NCI-H82 treated with DMSO at 0.1 percent for 48 hours (cell line): ENCODE data around the gene INPP4B.

Experiments used
- DNase-seq: peaks from one replicate; lab custom pipeline; 2025; ENCODE audit not compliant: unreplicated experiment; lab: John Stamatoyannopoulos, UW

The INPP4B gene

GRCh38 chr4:142355421-142355930 is 490.6 kb downstream of the INPP4B start:
- no peak for DNase-seq

GRCh38 chr4:142354794-142355420 is 491.2 kb downstream of the INPP4B start:
- no peak for DNase-seq

- no peak for DNase-seq
Observed at GRCh38 chr4:142354041-142354440, 492.1 kb downstream of the INPP4B start.

GRCh38 chr4:142353149-142353738 is 492.9 kb downstream of the INPP4B start:
- DNase-seq, result peak; percentile 64

GRCh38 chr4:142352712-142353111 is 493.4 kb downstream of the INPP4B start:
- no peak for DNase-seq

- DNase-seq, result no peak
Observed at GRCh38 chr4:142351958-142352357, 494.1 kb downstream of the INPP4B start.

- no peak for DNase-seq
Observed at GRCh38 chr4:142350871-142351270, 495.2 kb downstream of the INPP4B start.

- no peak for DNase-seq
Observed at GRCh38 chr4:142348613-142349021, 497.5 kb downstream of the INPP4B start.

- no peak for DNase-seq
Observed at GRCh38 chr4:142347241-142347640, 498.9 kb downstream of the INPP4B start.

- DNase-seq, result no peak
Observed at GRCh38 chr4:142345924-142346323, 500.2 kb downstream of the INPP4B start.

GRCh38 chr4:142341268-142341667 is 504.8 kb downstream of the INPP4B start:
- no peak for DNase-seq

GRCh38 chr4:142339053-142339452 is 507.0 kb downstream of the INPP4B start:
- no peak for DNase-seq

- no peak for DNase-seq
Observed at GRCh38 chr4:142336251-142336934, 509.7 kb downstream of the INPP4B start.

- DNase-seq, result no peak
Observed at GRCh38 chr4:142334931-142335330, 511.2 kb downstream of the INPP4B start.

- DNase-seq, result no peak
Observed at GRCh38 chr4:142331646-142332045, 514.5 kb downstream of the INPP4B start.

GRCh38 chr4:142331132-142331531 is 515.0 kb downstream of the INPP4B start:
- DNase-seq, result no peak

GRCh38 chr4:142330311-142330710 is 515.8 kb downstream of the INPP4B start:
- DNase-seq, result no peak

GRCh38 chr4:142329313-142329712 is 516.8 kb downstream of the INPP4B start:
- DNase-seq, result no peak

GRCh38 chr4:142326181-142326580 is 519.9 kb downstream of the INPP4B start:
- DNase-seq, result no peak

- no peak for DNase-seq
Observed at GRCh38 chr4:142324572-142324971, 521.5 kb downstream of the INPP4B start.

GRCh38 chr4:142322996-142323395 is 523.1 kb downstream of the INPP4B start:
- no peak for DNase-seq

GRCh38 chr4:142318280-142318679 is 527.8 kb downstream of the INPP4B start:
- no peak for DNase-seq
